HepG2 (cell line): ENCODE results near the gene NEU4. TPM values are rescaled to one million over a fixed set of nuclear protein-coding genes. Genes with fewer than 3 reads are reported as not detected.

Experiments
- AFF4 ChIP-seq: sonication (generic); formaldehyde crosslinking; IDR thresholded peaks from 2 replicates; pipeline ENCODE4 v1.4.0; 2020; ENCODE audit warnings: missing genetic modification reagents
- ATF7-NPFF ChIP-seq: sonication (generic); formaldehyde crosslinking; IDR thresholded peaks from 2 replicates; pipeline ENCODE4 v1.8.1; 2023; ENCODE audit warnings: mild to moderate bottlenecking, low read depth, missing genetic modification reagents, moderate library complexity
- BRCA1 ChIP-seq: sonication (generic); formaldehyde crosslinking; IDR thresholded peaks from 2 replicates; pipeline ENCODE4 v1.4.0; 2020; ENCODE audit warnings: missing genetic modification reagents
- CEBPB ChIP-seq: IDR thresholded peaks from 2 replicates; pipeline ENCODE4 v1.6.1; 2011; ENCODE audit warnings: low read depth, low read length, improper control_type of control experiment, borderline replicate concordance
- CEBPG ChIP-seq: IDR thresholded peaks from 2 replicates; pipeline ENCODE4 v1.6.1; 2016
- CERS6 ChIP-seq: sonication (generic); formaldehyde crosslinking; IDR thresholded peaks from 2 replicates; pipeline ENCODE4 v1.5.0; 2020; ENCODE audit warnings: missing genetic modification reagents
- DMTF1 ChIP-seq: sonication (generic); formaldehyde crosslinking; IDR thresholded peaks from 2 replicates; pipeline ENCODE4 v1.4.0; 2020; ENCODE audit warnings: mild to moderate bottlenecking, missing genetic modification reagents
- ELF4 ChIP-seq: sonication (generic); formaldehyde crosslinking; IDR thresholded peaks from 2 replicates; pipeline ENCODE4 v1.5.0; 2020; ENCODE audit warnings: missing genetic modification reagents, mild to moderate bottlenecking, moderate library complexity, borderline replicate concordance
- FOXO1 ChIP-seq: sonication (generic); formaldehyde crosslinking; IDR thresholded peaks from 2 replicates; pipeline ENCODE4 v1.4.0; 2020; ENCODE audit warnings: missing genetic modification reagents
- KDM1A ChIP-seq: IDR thresholded peaks from 2 replicates; pipeline ENCODE4 v1.6.1; 2016; ENCODE audit warnings: missing compliant biosample characterization
- KLF15 ChIP-seq: sonication (generic); formaldehyde crosslinking; IDR thresholded peaks from 2 replicates; pipeline ENCODE4 v1.8.1; 2023; ENCODE audit warnings: borderline replicate concordance, mild to moderate bottlenecking, inconsistent platforms, missing genetic modification reagents, mixed read lengths
- LCORL ChIP-seq, 2 experiments: fragments of 450-650 bp in 1 of 2; sonication (generic) in 1 of 2; formaldehyde crosslinking in 1 of 2; IDR thresholded peaks; 2 replicates each; pipeline versions ENCODE4 v1.5.0 to v1.6.1; 2017 to 2020; ENCODE audit warnings: antibody characterized with exemption in 1 of 2, missing genetic modification reagents in 1 of 2
- MIER2 ChIP-seq: IDR thresholded peaks from 2 replicates; pipeline ENCODE4 v1.6.1; 2016; ENCODE audit warnings: missing biosample characterization, missing genetic modification reagents
- PAWR ChIP-seq: sonication (generic); formaldehyde crosslinking; IDR thresholded peaks from 2 replicates; pipeline ENCODE4 v1.4.0; 2020; ENCODE audit warnings: missing genetic modification reagents, mild to moderate bottlenecking, borderline replicate concordance
- PHF21A ChIP-seq: sonication (generic); formaldehyde crosslinking; IDR thresholded peaks from 2 replicates; pipeline ENCODE4 v1.5.0; 2020; ENCODE audit warnings: mild to moderate bottlenecking, missing genetic modification reagents
- ZBTB46 ChIP-seq: sonication (generic); formaldehyde crosslinking; IDR thresholded peaks from 2 replicates; pipeline ENCODE4 v1.4.0; 2020; ENCODE audit warnings: mild to moderate bottlenecking, missing genetic modification reagents, borderline replicate concordance
- ZFP36 ChIP-seq: fragments of 150-350 bp; IDR thresholded peaks from 2 replicates; pipeline ENCODE4 v1.6.1; 2018; ENCODE audit warnings: borderline replicate concordance, low read length, low read depth; ENCODE audit not compliant: partially characterized antibody
- ZMYM3 ChIP-seq: sonication (generic); formaldehyde crosslinking; IDR thresholded peaks from 2 replicates; pipeline ENCODE4 v1.5.1; 2020; ENCODE audit warnings: mild to moderate bottlenecking, missing genetic modification reagents
- ZNF446 ChIP-seq: sonication (generic); formaldehyde crosslinking; IDR thresholded peaks from 2 replicates; pipeline ENCODE4 v1.5.0; 2020; ENCODE audit warnings: mild to moderate bottlenecking, missing genetic modification reagents
- ZNF576 ChIP-seq: sonication (generic); formaldehyde crosslinking; IDR thresholded peaks from 2 replicates; pipeline ENCODE4 v1.4.0; 2020; ENCODE audit warnings: mild to moderate bottlenecking, missing genetic modification reagents
- ZNF891 ChIP-seq: sonication (generic); formaldehyde crosslinking; IDR thresholded peaks from 2 replicates; pipeline ENCODE4 v1.5.0; 2020; ENCODE audit warnings: mild to moderate bottlenecking, missing genetic modification reagents
- polyA plus RNA-seq, 8 experiments: library from polyadenylated mRNA; depleted of rRNA in 3 of 8; stranded (reverse) in 7 of 8; unstranded in 1 of 8; fragments of >200 nt; fragmentation: Illumina TruSeq in 4 of 8; extraction: Trizol in 4 of 8; gene quantifications; 2 replicates each; pipeline versions ENCODE4 v1.2.1 to v1.2.3, GENCODE V29; 2011 to 2016; ENCODE audit warnings: low read depth in 4 of 8, missing spikeins in 1 of 8, mixed read lengths in 1 of 8; ENCODE audit not compliant: insufficient read depth in 1 of 8
- total RNA-seq, 5 experiments: library from RNA; depleted of rRNA; stranded (reverse); fragments of >200 nt; fragmentation: Illumina TruSeq; extraction: Trizol; gene quantifications; 2 replicates each; pipeline ENCODE4 v1.2.3, GENCODE V29; 2016; ENCODE audit warnings: low read depth in 1 of 5

The NEU4 gene
- total and polyA plus RNA-seq, 2 of the 13 experiments (the other 11 are each of a cell fraction or from before 2014, with no cell fraction given): 53.5 to 107 TPM

GRCh38 chr2:241808721-241809382, at the start of gene NEU4 (continued):
- TF ChIP-seq KLF15 (CRISPR knock-in tag): no peak
- TF ChIP-seq KDM1A (CRISPR knock-in tag): peak; percentile 88
- no peak for TF ChIP-seq CEBPB
- TF ChIP-seq CEBPG (CRISPR knock-in tag): peak; percentile 37; the same call in 1 of the 2 replicates
- TF ChIP-seq MIER2 (CRISPR knock-in tag): peak; percentile 65
- no peak; the same call in none of the 2 replicates for TF ChIP-seq FOXO1 (CRISPR knock-in tag)
- TF ChIP-seq ELF4 (CRISPR knock-in tag): no peak; the same call in 1 of the 2 replicates
- TF ChIP-seq ZNF576 (CRISPR knock-in tag): no peak
- TF ChIP-seq BRCA1: peak; percentile 95
- TF ChIP-seq ZBTB46: no peak
- TF ChIP-seq DMTF1: no peak
- TF ChIP-seq ZNF891 (CRISPR knock-in tag): peak; percentile 97
- TF ChIP-seq PHF21A (CRISPR knock-in tag): peak; percentile 89
- TF ChIP-seq PAWR (CRISPR knock-in tag): no peak
- no peak for TF ChIP-seq ZFP36
- TF ChIP-seq ATF7-NPFF: peak; percentile 96
- 0 out of 2 replicates have a peak, but pooled peaks have one; percentile 31 for TF ChIP-seq CERS6 (CRISPR knock-in tag)
- TF ChIP-seq ZNF446 (CRISPR knock-in tag): peak; percentile 80
- TF ChIP-seq AFF4 (CRISPR knock-in tag): peak; percentile 66; the same call in 1 of the 2 replicates
- no peak for TF ChIP-seq LCORL (IDR thresholded peaks at IDR 0.05)
- peak; percentile 98 for TF ChIP-seq LCORL (CRISPR knock-in tag; IDR thresholded peaks at IDR 0.05)
- peak; percentile 79; the same call in 1 of the 2 replicates for TF ChIP-seq ZMYM3 (CRISPR knock-in tag)
